WTC11 (cell line): ENCODE data around the gene ASIP. TPM values are rescaled to one million over a fixed set of nuclear protein-coding genes. Genes with fewer than 3 reads are reported as not detected.

Experiments
- ATAC-seq: fragments of 200-7000 bp; cut with Tn5 transposase; 2 replicates; pipeline ENCODE4 v1.10.0; 2021; ENCODE audit warnings: mild to moderate bottlenecking, moderate library complexity
- CTCF ChIA-PET: fragments of 300-600 bp; sonication (Branson Sonifier 250); formaldehyde crosslinking; loops from one replicate; lab custom pipeline; 2021; ENCODE audit warnings: antibody characterized with exemption; lab: Charles Lee
- POLR2A ChIA-PET: fragments of 350-600 bp; sonication (Branson Sonifier 250); formaldehyde crosslinking; loops from one replicate; lab custom pipeline; 2021; ENCODE audit warnings: antibody characterized with exemption; lab: Charles Lee
- DNase-seq: peaks from one replicate; pipeline ENCODE4 v3.0.0; 2021; ENCODE audit warnings: low spot score
- H3K27ac Mint-ChIP-seq: 2 replicates; pipeline ENCODE4 v1.8.0; 2021; ENCODE audit warnings: mixed read lengths
- H3K27me3 Mint-ChIP-seq: 2 replicates; pipeline ENCODE4 v1.8.0; 2021; ENCODE audit warnings: low read depth, mild to moderate bottlenecking, moderate library complexity, mixed read lengths
- H3K36me3 Mint-ChIP-seq: 2 replicates; pipeline ENCODE4 v1.8.0; 2021; ENCODE audit warnings: mixed read lengths
- H3K4me1 Mint-ChIP-seq: 2 replicates; pipeline ENCODE4 v1.8.0; 2022; ENCODE audit warnings: mixed read lengths
- H3K4me3 Mint-ChIP-seq: 2 replicates; pipeline ENCODE4 v1.8.0; 2021; ENCODE audit warnings: mild to moderate bottlenecking, moderate library complexity, mixed read lengths
- H3K9me3 Mint-ChIP-seq: 2 replicates; pipeline ENCODE4 v1.8.0; 2021; ENCODE audit warnings: mixed read lengths
- CBFB ChIP-seq: sonication (generic); formaldehyde crosslinking; IDR thresholded peaks from 2 replicates; pipeline ENCODE4 v1.8.1; 2022; ENCODE audit warnings: mild to moderate bottlenecking, low read depth, missing genetic modification reagents
- CREB1 ChIP-seq: sonication (generic); formaldehyde crosslinking; IDR thresholded peaks from 2 replicates; pipeline ENCODE4 v1.8.0; 2023; ENCODE audit warnings: mild to moderate bottlenecking, missing genetic modification reagents
- ELF4 ChIP-seq: sonication (generic); formaldehyde crosslinking; IDR thresholded peaks from 2 replicates; pipeline ENCODE4 v1.8.1; 2022; ENCODE audit warnings: low read depth, mild to moderate bottlenecking, moderate library complexity, missing genetic modification reagents
- ETV6 ChIP-seq: sonication (generic); formaldehyde crosslinking; IDR thresholded peaks from 2 replicates; pipeline ENCODE4 v1.8.1; 2022; ENCODE audit warnings: mild to moderate bottlenecking, missing genetic modification reagents
- FOXP1 ChIP-seq: sonication (generic); formaldehyde crosslinking; IDR thresholded peaks from 2 replicates; pipeline ENCODE4 v1.8.0; 2022; ENCODE audit warnings: missing genetic modification reagents, mild to moderate bottlenecking, moderate library complexity, borderline replicate concordance
- MXD4 ChIP-seq: fragments of 250-450 bp; sonication (Bioruptor Pico); IDR thresholded peaks from 2 replicates; pipeline ENCODE4 v1.8.0; 2021; ENCODE audit warnings: mild to moderate bottlenecking, moderate library complexity, borderline replicate concordance
- NFATC4 ChIP-seq: fragments of 250-450 bp; sonication (Bioruptor Pico); IDR thresholded peaks from 2 replicates; pipeline ENCODE4 v1.9.0; 2021; ENCODE audit warnings: mild to moderate bottlenecking
- NR1H2 ChIP-seq: sonication (generic); formaldehyde crosslinking; IDR thresholded peaks from 2 replicates; pipeline ENCODE4 v1.9.0; 2021; ENCODE audit warnings: mild to moderate bottlenecking, moderate library complexity, missing genetic modification reagents
- PRRX2 ChIP-seq: fragments of 250-450 bp; sonication (Bioruptor Pico); IDR thresholded peaks from 2 replicates; pipeline ENCODE4 v1.8.0; 2021; ENCODE audit warnings: mild to moderate bottlenecking
- RORB ChIP-seq: fragments of 250-450 bp; sonication (Bioruptor Pico); IDR thresholded peaks from 2 replicates; pipeline ENCODE4 v1.9.0; 2021; ENCODE audit warnings: mild to moderate bottlenecking
- ZNF396 ChIP-seq: fragments of 250-450 bp; sonication (Bioruptor Pico); IDR thresholded peaks from 2 replicates; pipeline ENCODE4 v1.8.0; 2021; ENCODE audit warnings: mild to moderate bottlenecking, moderate library complexity, borderline replicate concordance
- ZNF416 ChIP-seq: fragments of 250-450 bp; sonication (Bioruptor Pico); IDR thresholded peaks from 2 replicates; pipeline ENCODE4 v1.9.0; 2021; ENCODE audit warnings: mild to moderate bottlenecking, inconsistent platforms
- total RNA-seq: library from RNA; stranded (reverse); gene quantifications from 3 replicates; pipeline ENCODE4 v1.2.3, GENCODE V29; 2021
- TF ChIP-seq, protein P1 (sequence below): sonication (generic); formaldehyde crosslinking; IDR thresholded peaks from 2 replicates; pipeline ENCODE4 v1.8.0; 2022; ENCODE audit warnings: mild to moderate bottlenecking, missing genetic modification reagents
- TF ChIP-seq, protein P2 (sequence below): fragments of 250-450 bp; sonication (Bioruptor Pico); IDR thresholded peaks from 2 replicates; pipeline ENCODE4 v2.1.2; 2022; ENCODE audit warnings: mild to moderate bottlenecking, moderate library complexity
- TF ChIP-seq, protein P3 (sequence below): fragments of 250-450 bp; sonication (Bioruptor Pico); IDR thresholded peaks from 2 replicates; pipeline ENCODE4 v1.9.0; 2021; ENCODE audit warnings: mild to moderate bottlenecking
- TF ChIP-seq, protein P4 (sequence below): sonication (generic); formaldehyde crosslinking; IDR thresholded peaks from 2 replicates; pipeline ENCODE4 v1.8.1; 2022; ENCODE audit warnings: low read depth, missing genetic modification reagents, borderline replicate concordance
- TF ChIP-seq, protein P5 (sequence below): sonication (generic); formaldehyde crosslinking; IDR thresholded peaks from 2 replicates; pipeline ENCODE4 v1.8.0; 2022; ENCODE audit warnings: mild to moderate bottlenecking, missing genetic modification reagents
- TF ChIP-seq, protein P6 (sequence below): sonication (generic); formaldehyde crosslinking; IDR thresholded peaks from 2 replicates; pipeline ENCODE4 v1.8.1; 2022; ENCODE audit warnings: missing genetic modification reagents, borderline replicate concordance
- TF ChIP-seq, protein P7 (sequence below): sonication (generic); formaldehyde crosslinking; IDR thresholded peaks from 2 replicates; pipeline ENCODE4 v1.8.1; 2023; ENCODE audit warnings: mild to moderate bottlenecking, moderate library complexity, missing genetic modification reagents
- TF ChIP-seq, protein P8 (sequence below): sonication (generic); formaldehyde crosslinking; IDR thresholded peaks from 2 replicates; pipeline ENCODE4 v1.8.1; 2023; ENCODE audit warnings: mild to moderate bottlenecking, missing genetic modification reagents

Gene ASIP
- total RNA-seq, 1 experiment from 2014 or later = not detected

DNA sequence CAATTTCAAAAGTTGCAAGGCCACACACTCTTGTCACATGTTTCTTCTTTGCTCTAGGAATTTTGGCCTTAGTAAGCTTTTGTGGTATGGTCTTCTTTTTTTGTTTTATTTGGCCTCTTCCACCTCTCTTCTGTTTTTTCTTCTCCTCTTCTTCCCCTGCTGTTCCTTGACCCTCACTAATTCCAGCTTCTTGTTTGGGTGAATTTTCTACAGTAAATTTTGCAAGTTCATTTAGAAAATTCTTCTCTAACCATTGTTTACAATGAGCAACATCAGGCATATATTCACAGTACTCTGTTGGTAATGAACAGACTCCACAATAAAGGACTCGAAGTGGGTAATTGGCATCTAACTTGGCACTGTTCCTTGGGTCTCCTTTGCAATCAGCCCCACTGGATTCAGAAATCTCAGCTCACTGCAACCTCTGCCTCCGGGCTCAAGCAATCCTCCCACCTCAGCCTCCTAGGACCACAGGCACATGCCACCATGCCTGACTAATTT is 5.0 kb downstream of the ASIP start (continued):
- TF ChIP-seq RORB (CRISPR knock-in tag) = no peak
- TF ChIP-seq, protein P1, sequence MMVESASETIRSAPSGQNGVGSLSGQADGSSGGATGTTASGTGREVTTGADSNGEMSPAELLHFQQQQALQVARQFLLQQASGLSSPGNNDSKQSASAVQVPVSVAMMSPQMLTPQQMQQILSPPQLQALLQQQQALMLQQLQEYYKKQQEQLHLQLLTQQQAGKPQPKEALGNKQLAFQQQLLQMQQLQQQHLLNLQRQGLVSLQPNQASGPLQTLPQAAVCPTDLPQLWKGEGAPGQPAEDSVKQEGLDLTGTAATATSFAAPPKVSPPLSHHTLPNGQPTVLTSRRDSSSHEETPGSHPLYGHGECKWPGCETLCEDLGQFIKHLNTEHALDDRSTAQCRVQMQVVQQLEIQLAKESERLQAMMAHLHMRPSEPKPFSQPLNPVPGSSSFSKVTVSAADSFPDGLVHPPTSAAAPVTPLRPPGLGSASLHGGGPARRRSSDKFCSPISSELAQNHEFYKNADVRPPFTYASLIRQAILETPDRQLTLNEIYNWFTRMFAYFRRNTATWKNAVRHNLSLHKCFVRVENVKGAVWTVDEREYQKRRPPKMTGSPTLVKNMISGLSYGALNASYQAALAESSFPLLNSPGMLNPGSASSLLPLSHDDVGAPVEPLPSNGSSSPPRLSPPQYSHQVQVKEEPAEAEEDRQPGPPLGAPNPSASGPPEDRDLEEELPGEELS (CRISPR knock-in tag) = no peak
- TF ChIP-seq, protein P2, sequence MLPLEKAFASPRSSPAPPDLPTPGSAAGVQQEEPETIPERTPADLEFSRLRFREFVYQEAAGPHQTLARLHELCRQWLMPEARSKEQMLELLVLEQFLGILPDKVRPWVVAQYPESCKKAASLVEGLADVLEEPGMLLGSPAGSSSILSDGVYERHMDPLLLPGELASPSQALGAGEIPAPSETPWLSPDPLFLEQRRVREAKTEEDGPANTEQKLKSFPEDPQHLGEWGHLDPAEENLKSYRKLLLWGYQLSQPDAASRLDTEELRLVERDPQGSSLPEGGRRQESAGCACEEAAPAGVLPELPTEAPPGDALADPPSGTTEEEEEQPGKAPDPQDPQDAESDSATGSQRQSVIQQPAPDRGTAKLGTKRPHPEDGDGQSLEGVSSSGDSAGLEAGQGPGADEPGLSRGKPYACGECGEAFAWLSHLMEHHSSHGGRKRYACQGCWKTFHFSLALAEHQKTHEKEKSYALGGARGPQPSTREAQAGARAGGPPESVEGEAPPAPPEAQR (CRISPR knock-in tag) = no peak
- no peak for TF ChIP-seq CBFB (CRISPR knock-in tag)
- no peak for TF ChIP-seq MXD4 (CRISPR knock-in tag)
- TF ChIP-seq ETV6 = no peak
- no peak for TF ChIP-seq ELF4
- TF ChIP-seq NR1H2 (CRISPR knock-in tag) = no peak
- TF ChIP-seq CREB1 (CRISPR knock-in tag) = no peak
- TF ChIP-seq ZNF396 (CRISPR knock-in tag) = no peak
- no peak for TF ChIP-seq ZNF416 (CRISPR knock-in tag)
- no peak for TF ChIP-seq PRRX2 (CRISPR knock-in tag)

DNA sequence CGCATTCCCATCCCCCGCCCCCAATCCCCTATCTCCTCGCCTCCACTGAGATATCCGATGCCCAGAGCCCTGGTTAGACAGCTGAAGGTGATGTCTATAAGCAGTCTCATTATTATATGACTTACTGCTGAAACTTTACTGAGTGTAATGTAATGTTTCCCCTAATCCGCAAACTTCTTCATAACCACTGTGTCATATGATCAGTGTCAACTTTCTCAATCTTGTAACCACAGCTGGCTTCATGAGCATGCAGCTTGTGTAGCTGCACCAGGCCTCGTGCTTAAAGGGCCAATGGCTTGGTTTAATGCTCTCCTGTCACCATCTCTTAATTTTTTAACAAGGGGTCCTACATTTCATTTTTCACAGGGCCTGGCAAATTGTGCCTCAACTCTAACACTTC is 8.1 kb downstream of the ASIP start:
- CTCF ChIA-PET = interaction anchor here (0.6 to 2.9 kb wide), 6 partner anchors 13 to 1347 kb away, joined by 3 to 23 read pairs (median 4); no protein-coding TSS in a partner anchor

More for the DNA sequence above, 8.1 kb downstream of the ASIP start:
- Mint-ChIP-seq H3K36me3 (no peaks in the 10 kb centered on the region), H3K9me3 (0 out of 2 replicates have a peak, but pooled peaks cover 3% of the 10 kb centered on the region), H3K27me3 (no peaks in the 10 kb centered on the region), H3K27ac (no peak overlapping the region), H3K4me1 (peaks cover 8% of the 10 kb centered on the region), H3K4me3 (no peak overlapping the region)
- DNase-seq = no peak
- TF ChIP-seq, protein P3, sequence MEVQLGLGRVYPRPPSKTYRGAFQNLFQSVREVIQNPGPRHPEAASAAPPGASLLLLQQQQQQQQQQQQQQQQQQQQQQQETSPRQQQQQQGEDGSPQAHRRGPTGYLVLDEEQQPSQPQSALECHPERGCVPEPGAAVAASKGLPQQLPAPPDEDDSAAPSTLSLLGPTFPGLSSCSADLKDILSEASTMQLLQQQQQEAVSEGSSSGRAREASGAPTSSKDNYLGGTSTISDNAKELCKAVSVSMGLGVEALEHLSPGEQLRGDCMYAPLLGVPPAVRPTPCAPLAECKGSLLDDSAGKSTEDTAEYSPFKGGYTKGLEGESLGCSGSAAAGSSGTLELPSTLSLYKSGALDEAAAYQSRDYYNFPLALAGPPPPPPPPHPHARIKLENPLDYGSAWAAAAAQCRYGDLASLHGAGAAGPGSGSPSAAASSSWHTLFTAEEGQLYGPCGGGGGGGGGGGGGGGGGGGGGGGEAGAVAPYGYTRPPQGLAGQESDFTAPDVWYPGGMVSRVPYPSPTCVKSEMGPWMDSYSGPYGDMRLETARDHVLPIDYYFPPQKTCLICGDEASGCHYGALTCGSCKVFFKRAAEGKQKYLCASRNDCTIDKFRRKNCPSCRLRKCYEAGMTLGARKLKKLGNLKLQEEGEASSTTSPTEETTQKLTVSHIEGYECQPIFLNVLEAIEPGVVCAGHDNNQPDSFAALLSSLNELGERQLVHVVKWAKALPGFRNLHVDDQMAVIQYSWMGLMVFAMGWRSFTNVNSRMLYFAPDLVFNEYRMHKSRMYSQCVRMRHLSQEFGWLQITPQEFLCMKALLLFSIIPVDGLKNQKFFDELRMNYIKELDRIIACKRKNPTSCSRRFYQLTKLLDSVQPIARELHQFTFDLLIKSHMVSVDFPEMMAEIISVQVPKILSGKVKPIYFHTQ (CRISPR knock-in tag) = no peak
- TF ChIP-seq ELF4 (no peak), FOXP1 (CRISPR knock-in tag) (no peak), NFATC4 (CRISPR knock-in tag) (no peak)
- TF ChIP-seq, protein P4, sequence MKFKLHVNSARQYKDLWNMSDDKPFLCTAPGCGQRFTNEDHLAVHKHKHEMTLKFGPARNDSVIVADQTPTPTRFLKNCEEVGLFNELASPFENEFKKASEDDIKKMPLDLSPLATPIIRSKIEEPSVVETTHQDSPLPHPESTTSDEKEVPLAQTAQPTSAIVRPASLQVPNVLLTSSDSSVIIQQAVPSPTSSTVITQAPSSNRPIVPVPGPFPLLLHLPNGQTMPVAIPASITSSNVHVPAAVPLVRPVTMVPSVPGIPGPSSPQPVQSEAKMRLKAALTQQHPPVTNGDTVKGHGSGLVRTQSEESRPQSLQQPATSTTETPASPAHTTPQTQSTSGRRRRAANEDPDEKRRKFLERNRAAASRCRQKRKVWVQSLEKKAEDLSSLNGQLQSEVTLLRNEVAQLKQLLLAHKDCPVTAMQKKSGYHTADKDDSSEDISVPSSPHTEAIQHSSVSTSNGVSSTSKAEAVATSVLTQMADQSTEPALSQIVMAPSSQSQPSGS (CRISPR knock-in tag) = no peak
- TF ChIP-seq, protein P5, sequence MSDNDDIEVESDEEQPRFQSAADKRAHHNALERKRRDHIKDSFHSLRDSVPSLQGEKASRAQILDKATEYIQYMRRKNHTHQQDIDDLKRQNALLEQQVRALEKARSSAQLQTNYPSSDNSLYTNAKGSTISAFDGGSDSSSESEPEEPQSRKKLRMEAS (CRISPR knock-in tag) = no peak
- TF ChIP-seq, protein P6, sequence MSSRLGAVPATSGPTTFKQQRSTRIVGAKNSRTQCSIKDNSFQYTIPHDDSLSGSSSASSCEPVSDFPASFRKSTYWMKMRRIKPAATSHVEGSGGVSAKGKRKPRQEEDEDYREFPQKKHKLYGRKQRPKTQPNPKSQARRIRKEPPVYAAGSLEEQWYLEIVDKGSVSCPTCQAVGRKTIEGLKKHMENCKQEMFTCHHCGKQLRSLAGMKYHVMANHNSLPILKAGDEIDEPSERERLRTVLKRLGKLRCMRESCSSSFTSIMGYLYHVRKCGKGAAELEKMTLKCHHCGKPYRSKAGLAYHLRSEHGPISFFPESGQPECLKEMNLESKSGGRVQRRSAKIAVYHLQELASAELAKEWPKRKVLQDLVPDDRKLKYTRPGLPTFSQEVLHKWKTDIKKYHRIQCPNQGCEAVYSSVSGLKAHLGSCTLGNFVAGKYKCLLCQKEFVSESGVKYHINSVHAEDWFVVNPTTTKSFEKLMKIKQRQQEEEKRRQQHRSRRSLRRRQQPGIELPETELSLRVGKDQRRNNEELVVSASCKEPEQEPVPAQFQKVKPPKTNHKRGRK = no peak
- TF ChIP-seq, protein P7, sequence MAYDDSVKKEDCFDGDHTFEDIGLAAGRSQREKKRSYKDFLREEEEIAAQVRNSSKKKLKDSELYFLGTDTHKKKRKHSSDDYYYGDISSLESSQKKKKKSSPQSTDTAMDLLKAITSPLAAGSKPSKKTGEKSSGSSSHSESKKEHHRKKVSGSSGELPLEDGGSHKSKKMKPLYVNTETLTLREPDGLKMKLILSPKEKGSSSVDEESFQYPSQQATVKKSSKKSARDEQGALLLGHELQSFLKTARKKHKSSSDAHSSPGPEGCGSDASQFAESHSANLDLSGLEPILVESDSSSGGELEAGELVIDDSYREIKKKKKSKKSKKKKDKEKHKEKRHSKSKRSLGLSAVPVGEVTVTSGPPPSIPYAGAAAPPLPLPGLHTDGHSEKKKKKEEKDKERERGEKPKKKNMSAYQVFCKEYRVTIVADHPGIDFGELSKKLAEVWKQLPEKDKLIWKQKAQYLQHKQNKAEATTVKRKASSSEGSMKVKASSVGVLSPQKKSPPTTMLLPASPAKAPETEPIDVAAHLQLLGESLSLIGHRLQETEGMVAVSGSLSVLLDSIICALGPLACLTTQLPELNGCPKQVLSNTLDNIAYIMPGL (CRISPR knock-in tag) = no peak
- TF ChIP-seq, protein P8, sequence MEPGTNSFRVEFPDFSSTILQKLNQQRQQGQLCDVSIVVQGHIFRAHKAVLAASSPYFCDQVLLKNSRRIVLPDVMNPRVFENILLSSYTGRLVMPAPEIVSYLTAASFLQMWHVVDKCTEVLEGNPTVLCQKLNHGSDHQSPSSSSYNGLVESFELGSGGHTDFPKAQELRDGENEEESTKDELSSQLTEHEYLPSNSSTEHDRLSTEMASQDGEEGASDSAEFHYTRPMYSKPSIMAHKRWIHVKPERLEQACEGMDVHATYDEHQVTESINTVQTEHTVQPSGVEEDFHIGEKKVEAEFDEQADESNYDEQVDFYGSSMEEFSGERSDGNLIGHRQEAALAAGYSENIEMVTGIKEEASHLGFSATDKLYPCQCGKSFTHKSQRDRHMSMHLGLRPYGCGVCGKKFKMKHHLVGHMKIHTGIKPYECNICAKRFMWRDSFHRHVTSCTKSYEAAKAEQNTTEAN (CRISPR knock-in tag) = no peak
- no peak for ATAC-seq
- POLR2A ChIA-PET = interaction anchor here (1.3 kb wide), 1 partner anchor 8 kb away, joined by 5 read pairs; the partner anchor contains the start of gene ASIP
